HG03108 (cell line): ENCODE measurements around the gene DPH1.
A peak's percentile ranks its signal among the peaks of the same experiment; 100 is the strongest.

Experiments used
- ATAC-seq: cut with Tn5 transposase; IDR thresholded peaks from one replicate; pipeline ENCODE4 v1.9.1; 2021; ENCODE audit warnings: moderate library complexity; ENCODE audit not compliant: unreplicated experiment

DPH1 gene

GRCh38 chr17:2059547-2060384 lies 29.8 kb downstream of the DPH1 start:
- ATAC-seq = no peak

- no peak for ATAC-seq
Observed at GRCh38 chr17:2060385-2060658, 30.4 kb downstream of the DPH1 start.

GRCh38 chr17:2060681-2061440 lies 30.9 kb downstream of the DPH1 start:
- ATAC-seq = no peak

GRCh38 chr17:2061441-2061958 lies 31.5 kb downstream of the DPH1 start:
- ATAC-seq = no peak

GRCh38 chr17:2062571-2063183 lies 32.7 kb downstream of the DPH1 start:
- no peak for ATAC-seq

GRCh38 chr17:2063261-2064146 lies 33.6 kb downstream of the DPH1 start:
- ATAC-seq = no peak

GRCh38 chr17:2064147-2064489 lies 34.2 kb downstream of the DPH1 start:
- ATAC-seq = no peak

- no peak for ATAC-seq
Observed at GRCh38 chr17:2064520-2064971, 34.6 kb downstream of the DPH1 start.

- no peak for ATAC-seq
Observed at GRCh38 chr17:2064980-2065785, 35.2 kb downstream of the DPH1 start.

GRCh38 chr17:2065949-2066400 lies 36.0 kb downstream of the DPH1 start:
- ATAC-seq = no peak

- no peak for ATAC-seq
Observed at GRCh38 chr17:2067048-2067561, 37.2 kb downstream of the DPH1 start.

GRCh38 chr17:2067608-2068024 lies 37.7 kb downstream of the DPH1 start:
- no peak for ATAC-seq

- ATAC-seq = no peak
Observed at GRCh38 chr17:2068031-2068518, 38.1 kb downstream of the DPH1 start.

- ATAC-seq = no peak
Observed at GRCh38 chr17:2068519-2069051, 38.6 kb downstream of the DPH1 start.

- ATAC-seq = peak; percentile 85
Observed at GRCh38 chr17:2070241-2071023, 40.5 kb downstream of the DPH1 start.

GRCh38 chr17:2071024-2071385 lies 41.1 kb downstream of the DPH1 start:
- ATAC-seq = no peak

- no peak for ATAC-seq
Observed at GRCh38 chr17:2071455-2072281, 41.7 kb downstream of the DPH1 start.

- no peak for ATAC-seq
Observed at GRCh38 chr17:2074919-2075318, 45.0 kb downstream of the DPH1 start.
